OCI-LY1 (cell line): ENCODE measurements around the gene ARID5B.

Source experiments
- H2AFZ ChIP-seq: fragments of 200-600 bp; sonication (generic), shearing (Covaris generic); 2 replicates; pipeline ENCODE4 v1.6.0; 2014; ENCODE audit warnings: antibody characterized with exemption, mild to moderate bottlenecking, low read length
- H3F3A ChIP-seq: fragments of 200-600 bp; sonication (generic), shearing (Covaris generic); 2 replicates; pipeline ENCODE4 v1.6.0; 2014; ENCODE audit warnings: mild to moderate bottlenecking, antibody characterized with exemption, low read length, moderate library complexity; ENCODE audit not compliant: insufficient read depth
- H3K27ac ChIP-seq: fragments of 200-600 bp; sonication (generic); 2 replicates; pipeline ENCODE4 v1.5.1; 2014; ENCODE audit warnings: low read length, mixed run types, mild to moderate bottlenecking, low read depth; ENCODE audit not compliant: poor library complexity, severe bottlenecking
- H3K27me3 ChIP-seq: fragments of 200-600 bp; sonication (generic); 2 replicates; pipeline ENCODE4 v1.6.0; 2014; ENCODE audit warnings: antibody characterized with exemption, mild to moderate bottlenecking, low read length, moderate library complexity; ENCODE audit not compliant: insufficient read depth
- H3K36me3 ChIP-seq: fragments of 200-600 bp; sonication (generic); 2 replicates; pipeline ENCODE4 v1.6.1; 2014; ENCODE audit warnings: mild to moderate bottlenecking, antibody characterized with exemption, low read length, moderate library complexity, mixed read lengths; ENCODE audit not compliant: insufficient read depth
- H3K4me1 ChIP-seq: fragments of 200-600 bp; sonication (generic); 2 replicates; pipeline ENCODE4 v1.5.1; 2014; ENCODE audit warnings: mild to moderate bottlenecking, low read length, moderate library complexity; ENCODE audit not compliant: insufficient read depth, severe bottlenecking
- H3K4me2 ChIP-seq: fragments of 200-600 bp; sonication (generic), shearing (Covaris generic); 2 replicates; pipeline ENCODE4 v1.6.1; 2014; ENCODE audit warnings: low read length
- H3K4me3 ChIP-seq: fragments of 200-600 bp; sonication (generic); 2 replicates; pipeline ENCODE4 v1.5.1; 2014; ENCODE audit warnings: low read length, low read depth, mild to moderate bottlenecking, mixed read lengths; ENCODE audit not compliant: poor library complexity, severe bottlenecking
- H3K79me2 ChIP-seq: fragments of 200-600 bp; shearing (Covaris generic); 2 replicates; pipeline ENCODE4 v1.6.1; 2016; ENCODE audit warnings: mixed run types, low read length, mixed read lengths; ENCODE audit not compliant: insufficient read depth
- H3K9ac ChIP-seq: fragments of 200-600 bp; sonication (generic), shearing (Covaris generic); 2 replicates; pipeline ENCODE4 v1.6.1; 2014; ENCODE audit warnings: mild to moderate bottlenecking, low read length, mixed read lengths
- H3K9me2 ChIP-seq: fragments of 200-600 bp; sonication (generic), shearing (Covaris generic); 2 replicates; pipeline ENCODE4 v1.6.1; 2014; ENCODE audit warnings: low read depth, mild to moderate bottlenecking, low read length, mixed read lengths
- H3K9me3 ChIP-seq: fragments of 200-600 bp; shearing (Covaris generic); 2 replicates; pipeline ENCODE4 v1.6.1; 2014; ENCODE audit warnings: low read length, mixed read lengths
- H4K20me1 ChIP-seq: fragments of 200-600 bp; sonication (generic), shearing (Covaris generic); 2 replicates; pipeline ENCODE4 v1.6.0; 2016; ENCODE audit warnings: mild to moderate bottlenecking, low read length; ENCODE audit not compliant: insufficient read depth
- CTCF ChIP-seq: fragments of 200-600 bp; sonication (generic), shearing (Covaris generic); IDR thresholded peaks from 2 replicates; pipeline ENCODE4 v1.5.1; 2017; ENCODE audit warnings: mild to moderate bottlenecking, antibody characterized with exemption, low read length, moderate library complexity, mixed read lengths
- EZH2 ChIP-seq: fragments of 200-600 bp; sonication (generic), shearing (Covaris generic); IDR thresholded peaks from 2 replicates; pipeline ENCODE4 v1.8.0; 2017; ENCODE audit warnings: borderline replicate concordance, mixed run types, mild to moderate bottlenecking, antibody characterized with exemption, low read length, moderate library complexity, mixed read lengths

The ARID5B gene

DNA sequence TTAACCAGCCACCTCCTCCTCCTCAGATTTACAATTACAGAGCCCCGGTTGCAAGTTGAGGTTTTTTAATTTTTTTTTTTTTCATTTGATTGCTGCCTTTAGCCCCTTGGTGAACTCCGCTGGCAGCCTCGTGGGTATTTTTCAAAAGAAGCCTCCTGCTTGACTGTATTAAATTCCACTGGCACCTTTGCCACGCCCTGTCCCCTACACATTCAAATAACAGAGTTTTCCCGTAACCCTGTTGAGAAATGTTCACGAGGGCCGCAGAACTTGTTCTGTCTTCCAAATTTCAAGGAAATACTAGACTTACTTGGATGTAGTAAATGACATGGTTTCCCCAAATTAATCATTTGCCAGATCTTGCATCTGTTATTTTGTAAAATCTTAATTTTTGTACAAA, 167.0 kb downstream of the ARID5B start:
- no peak overlapping the region for H3K4me3 ChIP-seq
- no peaks in the 10 kb centered on the region for H3K9me3 ChIP-seq
- H3K4me1 ChIP-seq: no peaks in the 10 kb centered on the region
- no peaks in the 10 kb centered on the region for H4K20me1 ChIP-seq
- no peaks in the 10 kb centered on the region for H3K9me2 ChIP-seq
- no peak overlapping the region for H3K9ac ChIP-seq
- peaks cover 84% of the 10 kb centered on the region for H3K36me3 ChIP-seq
- no peak overlapping the region for H3K4me2 ChIP-seq
- no peaks in the 10 kb centered on the region for H3K79me2 ChIP-seq
- no peak overlapping the region for H2AFZ ChIP-seq
- H3K27me3 ChIP-seq: no peaks in the 10 kb centered on the region
- TF ChIP-seq CTCF (no peak), EZH2 (no peak)
- H3F3A ChIP-seq: no peaks in the 10 kb centered on the region
- no peak overlapping the region for H3K27ac ChIP-seq

DNA sequence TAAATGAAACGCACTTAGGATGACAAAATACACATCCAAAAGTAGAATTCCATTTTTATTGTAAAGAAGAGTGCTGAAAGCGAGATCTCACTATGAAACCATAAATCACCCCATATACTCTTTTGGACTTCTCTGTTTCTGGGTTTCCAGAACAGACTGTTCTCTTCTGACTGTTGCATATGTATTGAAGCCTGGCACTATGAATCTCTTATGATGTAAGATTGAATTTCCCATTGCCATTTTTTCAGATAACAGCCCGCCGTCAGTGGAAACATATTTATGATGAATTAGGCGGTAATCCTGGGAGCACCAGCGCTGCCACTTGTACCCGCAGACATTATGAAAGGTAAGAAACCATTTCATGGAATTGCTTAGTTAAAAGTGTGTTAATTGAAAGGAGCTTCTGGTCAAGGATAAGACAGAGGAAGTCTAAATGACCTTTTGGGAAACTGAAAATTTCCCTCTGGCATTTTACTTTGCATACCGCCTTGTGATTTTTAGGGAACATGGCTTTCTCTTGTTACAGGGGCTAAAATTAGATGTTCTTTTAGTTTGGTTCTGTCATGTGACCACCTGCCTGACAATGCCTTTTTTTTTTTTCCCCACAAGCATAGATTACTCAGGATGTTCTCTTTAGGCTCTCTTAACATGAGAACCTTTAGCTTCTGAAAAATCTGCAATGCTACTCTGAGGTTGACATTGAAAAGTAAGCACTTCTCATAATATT, 168.1 kb downstream of the ARID5B start:
- H3K4me1 ChIP-seq: no peaks in the 10 kb centered on the region
- no peak overlapping the region for H3K4me3 ChIP-seq
- H3F3A ChIP-seq: no peaks in the 10 kb centered on the region
- H3K36me3 ChIP-seq: peaks cover 84% of the 10 kb centered on the region
- H3K9me3 ChIP-seq: no peaks in the 10 kb centered on the region
- no peak overlapping the region for H2AFZ ChIP-seq
- no peaks in the 10 kb centered on the region for H3K27me3 ChIP-seq
- H3K79me2 ChIP-seq: no peaks in the 10 kb centered on the region
- TF ChIP-seq EZH2 (no peak), CTCF (no peak)
- H4K20me1 ChIP-seq: no peaks in the 10 kb centered on the region
- H3K9me2 ChIP-seq: no peaks in the 10 kb centered on the region
- H3K9ac ChIP-seq: no peak overlapping the region
- H3K4me2 ChIP-seq: no peak overlapping the region
- no peak overlapping the region for H3K27ac ChIP-seq

DNA sequence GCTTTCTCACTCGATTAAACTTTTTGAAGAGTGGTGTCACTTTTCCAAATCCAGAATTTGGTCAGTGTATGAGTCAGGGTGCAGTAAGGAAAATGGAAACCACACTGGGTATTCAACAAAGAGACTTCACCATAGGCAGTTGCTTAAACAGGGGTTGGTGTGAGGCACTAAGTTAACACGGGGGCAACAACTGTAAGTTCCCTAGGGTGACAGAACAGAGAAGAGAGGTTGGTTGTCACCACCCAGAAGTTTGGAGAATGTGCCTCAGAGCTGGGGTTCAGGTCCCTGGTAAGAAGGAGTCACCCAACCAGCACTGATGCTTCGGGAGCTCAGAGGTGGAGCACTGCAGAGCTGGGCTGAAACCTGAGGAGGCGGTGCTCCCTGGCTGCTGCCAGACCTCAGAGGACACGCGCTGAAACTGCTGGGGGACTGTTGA, 170.4 kb downstream of the ARID5B start:
- no peaks in the 10 kb centered on the region for H3K79me2 ChIP-seq
- no peak overlapping the region for H3K9ac ChIP-seq
- H2AFZ ChIP-seq: no peak overlapping the region
- H3F3A ChIP-seq: no peaks in the 10 kb centered on the region
- H4K20me1 ChIP-seq: no peaks in the 10 kb centered on the region
- no peak overlapping the region for H3K4me3 ChIP-seq
- no peaks in the 10 kb centered on the region for H3K27me3 ChIP-seq
- H3K27ac ChIP-seq: no peak overlapping the region
- no peak overlapping the region for H3K4me2 ChIP-seq
- TF ChIP-seq CTCF: no peak
- TF ChIP-seq EZH2: no peak
- H3K9me3 ChIP-seq: no peaks in the 10 kb centered on the region
- H3K36me3 ChIP-seq: peaks cover 82% of the 10 kb centered on the region
- no peaks in the 10 kb centered on the region for H3K9me2 ChIP-seq
- peaks cover 5% of the 10 kb centered on the region for H3K4me1 ChIP-seq
